NT2/D1 (cell line): ENCODE results near the gene OTUD1.

Experiments
- YY1 ChIP-seq: IDR thresholded peaks from 2 replicates; pipeline ENCODE4 v1.6.1; 2011; ENCODE audit not compliant: insufficient read length, insufficient read depth
- ZNF274 ChIP-seq: IDR thresholded peaks from 2 replicates; pipeline ENCODE4 v1.6.1; 2011; ENCODE audit warnings: mild to moderate bottlenecking, low read depth, low read length

DNA sequence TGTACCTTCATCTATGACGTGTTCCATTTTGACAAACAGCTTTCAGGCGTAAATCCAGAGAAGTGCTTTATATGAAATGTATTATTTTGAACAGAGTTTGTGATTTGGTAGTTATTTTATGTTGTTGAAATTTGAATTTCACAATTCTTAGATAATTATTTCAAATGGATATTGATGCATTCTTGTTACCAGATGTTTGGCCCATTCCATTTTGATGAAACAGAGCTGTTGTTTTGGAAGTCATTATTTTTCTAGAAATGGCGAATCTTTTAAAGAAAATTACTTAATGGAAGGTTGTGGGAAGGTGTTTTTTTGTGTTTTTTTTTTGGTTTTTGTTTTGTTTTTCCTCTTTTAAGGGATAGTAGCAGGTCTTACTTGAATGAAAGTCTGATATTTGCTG, 2.4 kb downstream of the OTUD1 start:
- TF ChIP-seq ZNF274 (no peak), YY1 (no peak)
